HepG2 (cell line): ENCODE measurements around the gene KIF5B. TPM values are rescaled to one million over a fixed set of nuclear protein-coding genes. Genes with fewer than 3 reads are reported as not detected.

ENCODE experiments used
- BHLHE40 ChIP-seq: IDR thresholded peaks from 2 replicates; pipeline ENCODE4 v1.6.1; 2011; ENCODE audit warnings: low read length, improper control_type of control experiment
- CHD2 ChIP-seq: IDR thresholded peaks from 2 replicates; pipeline ENCODE4 v1.6.1; 2011; ENCODE audit warnings: low read depth, low read length, improper control_type of control experiment
- JDP2 ChIP-seq: sonication (generic); formaldehyde crosslinking; IDR thresholded peaks from 2 replicates; pipeline ENCODE4 v1.8.1; 2022; ENCODE audit warnings: missing genetic modification reagents, borderline replicate concordance
- KLF16 ChIP-seq, 2 experiments: sonication (generic) in 1 of 2; formaldehyde crosslinking in 1 of 2; IDR thresholded peaks; 2 replicates each; pipeline versions ENCODE4 v1.6.1 to v1.8.0; 2016 to 2023; ENCODE audit warnings: missing genetic modification reagents in 2 of 2, missing compliant biosample characterization in 1 of 2
- KLF6 ChIP-seq: IDR thresholded peaks from 2 replicates; pipeline ENCODE4 v1.8.0; 2016; ENCODE audit warnings: missing biosample characterization, missing genetic modification reagents
- RORA ChIP-seq: sonication (generic); formaldehyde crosslinking; IDR thresholded peaks from 2 replicates; pipeline ENCODE4 v1.5.0; 2020; ENCODE audit warnings: mild to moderate bottlenecking, missing genetic modification reagents, moderate library complexity
- SCMH1 ChIP-seq: sonication (generic); formaldehyde crosslinking; IDR thresholded peaks from 2 replicates; pipeline ENCODE4 v1.9.0; 2021; ENCODE audit warnings: missing genetic modification reagents, mild to moderate bottlenecking, borderline replicate concordance
- YY1 ChIP-seq: IDR thresholded peaks from 2 replicates; pipeline ENCODE4 v1.6.1; 2011; ENCODE audit warnings: low read length, low read depth, moderate library complexity, mild to moderate bottlenecking; ENCODE audit not compliant: insufficient read depth, insufficient replicate concordance
- ZKSCAN5 ChIP-seq: sonication (generic); formaldehyde crosslinking; IDR thresholded peaks from 2 replicates; pipeline ENCODE4 v1.5.1; 2020; ENCODE audit warnings: mild to moderate bottlenecking, missing genetic modification reagents
- ZMYM4 ChIP-seq: sonication (generic); formaldehyde crosslinking; IDR thresholded peaks from 2 replicates; pipeline ENCODE4 v1.8.1; 2023; ENCODE audit warnings: mild to moderate bottlenecking, missing genetic modification reagents
- ZNF44 ChIP-seq: sonication (generic); formaldehyde crosslinking; IDR thresholded peaks from 2 replicates; pipeline ENCODE4 v1.5.1; 2020; ENCODE audit warnings: mild to moderate bottlenecking, missing genetic modification reagents
- ZNF547 ChIP-seq: sonication (generic); formaldehyde crosslinking; IDR thresholded peaks from 2 replicates; pipeline ENCODE4 v1.5.1; 2020; ENCODE audit warnings: mild to moderate bottlenecking, missing genetic modification reagents
- polyA plus RNA-seq, 8 experiments: library from polyadenylated mRNA; depleted of rRNA in 3 of 8; stranded (reverse) in 7 of 8; unstranded in 1 of 8; fragments of >200 nt; fragmentation: Illumina TruSeq in 4 of 8; extraction: Trizol in 4 of 8; gene quantifications; 2 replicates each; pipeline versions ENCODE4 v1.2.1 to v1.2.3, GENCODE V29; 2011 to 2016; ENCODE audit warnings: low read depth in 4 of 8, missing spikeins in 1 of 8, mixed read lengths in 1 of 8; ENCODE audit not compliant: insufficient read depth in 1 of 8
- total RNA-seq, 5 experiments: library from RNA; depleted of rRNA; stranded (reverse); fragments of >200 nt; fragmentation: Illumina TruSeq; extraction: Trizol; gene quantifications; 2 replicates each; pipeline ENCODE4 v1.2.3, GENCODE V29; 2016; ENCODE audit warnings: low read depth in 1 of 5
- TF ChIP-seq, protein P1 (sequence below): sonication (generic); formaldehyde crosslinking; IDR thresholded peaks from 2 replicates; pipeline ENCODE4 v1.8.1; 2023; ENCODE audit warnings: mild to moderate bottlenecking, moderate library complexity, missing genetic modification reagents
- TF ChIP-seq, protein P2 (sequence below): sonication (generic); formaldehyde crosslinking; IDR thresholded peaks from 2 replicates; pipeline ENCODE4 v1.9.0; 2021; ENCODE audit warnings: missing genetic modification reagents, mild to moderate bottlenecking, borderline replicate concordance
- TF ChIP-seq, protein P3 (sequence below): sonication (generic); formaldehyde crosslinking; IDR thresholded peaks from 2 replicates; pipeline ENCODE4 v1.5.0; 2020; ENCODE audit warnings: mild to moderate bottlenecking, missing genetic modification reagents, borderline replicate concordance
- TF ChIP-seq, protein P4 (sequence below): sonication (generic); formaldehyde crosslinking; conservative IDR thresholded peaks from 2 replicates; pipeline ENCODE4 v1.5.0; 2020; ENCODE audit warnings: missing genetic modification reagents
- TF ChIP-seq, protein P5 (sequence below): sonication (generic); formaldehyde crosslinking; IDR thresholded peaks from 2 replicates; pipeline ENCODE4 v1.8.0; 2022; ENCODE audit warnings: mild to moderate bottlenecking, missing genetic modification reagents, moderate library complexity

Gene KIF5B
- total and polyA plus RNA-seq, 2 of the 13 experiments (the other 11 are each of a cell fraction or from before 2014, with no cell fraction given), result 34.3 to 133 TPM

DNA sequence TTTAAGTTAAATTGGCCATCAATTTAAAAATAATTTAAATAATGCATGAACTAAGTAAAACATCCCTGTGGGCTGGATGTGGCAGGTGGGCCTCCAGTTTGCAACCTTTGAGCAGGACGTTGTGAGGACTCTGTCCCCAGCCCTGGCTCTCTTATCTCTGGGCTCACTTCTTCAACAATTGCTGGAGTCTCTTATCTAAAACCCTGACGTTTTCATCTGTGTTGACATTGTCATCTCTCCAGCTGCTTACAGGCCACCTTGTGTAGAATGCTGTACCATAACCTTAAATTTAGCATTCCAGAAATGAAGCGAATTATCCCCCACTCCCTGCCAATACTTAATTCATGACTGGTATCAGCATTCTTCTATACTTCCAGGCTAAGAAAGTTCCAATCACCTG lies 3.2 kb upstream of the KIF5B start (continued):
- TF ChIP-seq, protein P1, sequence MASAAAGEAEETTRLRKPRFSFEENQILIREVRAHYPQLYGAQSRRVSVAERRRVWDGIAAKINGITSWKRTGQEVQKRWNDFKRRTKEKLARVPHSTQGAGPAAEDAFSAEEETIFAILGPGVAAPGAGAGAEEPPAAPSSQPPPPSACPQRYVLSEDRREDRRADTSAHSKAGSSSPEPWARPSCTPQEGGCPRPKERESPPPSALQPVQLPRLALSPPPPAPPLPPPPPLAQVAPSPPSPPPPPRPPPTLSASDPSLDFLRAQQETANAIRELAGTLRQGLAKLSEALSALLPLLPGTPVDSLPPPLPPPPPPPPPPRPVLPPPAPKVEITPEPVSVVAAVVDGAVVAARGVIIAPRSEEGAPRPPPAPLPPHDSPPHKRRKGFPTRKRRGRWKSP (CRISPR knock-in tag), result no peak
- TF ChIP-seq JDP2 (CRISPR knock-in tag) (no peak), BHLHE40 (no peak), RORA (no peak), ZMYM4 (CRISPR knock-in tag) (peak; percentile 68), CHD2 (no peak), KLF16 (CRISPR knock-in tag; IDR thresholded peaks at IDR 0.05) (no peak), YY1 (no peak), ZNF44 (no peak), ZNF547 (no peak), KLF6 (CRISPR knock-in tag) (no peak), SCMH1 (CRISPR knock-in tag) (no peak), ZKSCAN5 (no peak; the same call in 1 of the 2 replicates)
- TF ChIP-seq, protein P2, sequence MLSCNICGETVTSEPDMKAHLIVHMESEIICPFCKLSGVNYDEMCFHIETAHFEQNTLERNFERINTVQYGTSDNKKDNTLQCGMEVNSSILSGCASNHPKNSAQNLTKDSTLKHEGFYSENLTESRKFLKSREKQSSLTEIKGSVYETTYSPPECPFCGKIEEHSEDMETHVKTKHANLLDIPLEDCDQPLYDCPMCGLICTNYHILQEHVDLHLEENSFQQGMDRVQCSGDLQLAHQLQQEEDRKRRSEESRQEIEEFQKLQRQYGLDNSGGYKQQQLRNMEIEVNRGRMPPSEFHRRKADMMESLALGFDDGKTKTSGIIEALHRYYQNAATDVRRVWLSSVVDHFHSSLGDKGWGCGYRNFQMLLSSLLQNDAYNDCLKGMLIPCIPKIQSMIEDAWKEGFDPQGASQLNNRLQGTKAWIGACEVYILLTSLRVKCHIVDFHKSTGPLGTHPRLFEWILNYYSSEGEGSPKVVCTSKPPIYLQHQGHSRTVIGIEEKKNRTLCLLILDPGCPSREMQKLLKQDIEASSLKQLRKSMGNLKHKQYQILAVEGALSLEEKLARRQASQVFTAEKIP, result no peak
- TF ChIP-seq, protein P3, sequence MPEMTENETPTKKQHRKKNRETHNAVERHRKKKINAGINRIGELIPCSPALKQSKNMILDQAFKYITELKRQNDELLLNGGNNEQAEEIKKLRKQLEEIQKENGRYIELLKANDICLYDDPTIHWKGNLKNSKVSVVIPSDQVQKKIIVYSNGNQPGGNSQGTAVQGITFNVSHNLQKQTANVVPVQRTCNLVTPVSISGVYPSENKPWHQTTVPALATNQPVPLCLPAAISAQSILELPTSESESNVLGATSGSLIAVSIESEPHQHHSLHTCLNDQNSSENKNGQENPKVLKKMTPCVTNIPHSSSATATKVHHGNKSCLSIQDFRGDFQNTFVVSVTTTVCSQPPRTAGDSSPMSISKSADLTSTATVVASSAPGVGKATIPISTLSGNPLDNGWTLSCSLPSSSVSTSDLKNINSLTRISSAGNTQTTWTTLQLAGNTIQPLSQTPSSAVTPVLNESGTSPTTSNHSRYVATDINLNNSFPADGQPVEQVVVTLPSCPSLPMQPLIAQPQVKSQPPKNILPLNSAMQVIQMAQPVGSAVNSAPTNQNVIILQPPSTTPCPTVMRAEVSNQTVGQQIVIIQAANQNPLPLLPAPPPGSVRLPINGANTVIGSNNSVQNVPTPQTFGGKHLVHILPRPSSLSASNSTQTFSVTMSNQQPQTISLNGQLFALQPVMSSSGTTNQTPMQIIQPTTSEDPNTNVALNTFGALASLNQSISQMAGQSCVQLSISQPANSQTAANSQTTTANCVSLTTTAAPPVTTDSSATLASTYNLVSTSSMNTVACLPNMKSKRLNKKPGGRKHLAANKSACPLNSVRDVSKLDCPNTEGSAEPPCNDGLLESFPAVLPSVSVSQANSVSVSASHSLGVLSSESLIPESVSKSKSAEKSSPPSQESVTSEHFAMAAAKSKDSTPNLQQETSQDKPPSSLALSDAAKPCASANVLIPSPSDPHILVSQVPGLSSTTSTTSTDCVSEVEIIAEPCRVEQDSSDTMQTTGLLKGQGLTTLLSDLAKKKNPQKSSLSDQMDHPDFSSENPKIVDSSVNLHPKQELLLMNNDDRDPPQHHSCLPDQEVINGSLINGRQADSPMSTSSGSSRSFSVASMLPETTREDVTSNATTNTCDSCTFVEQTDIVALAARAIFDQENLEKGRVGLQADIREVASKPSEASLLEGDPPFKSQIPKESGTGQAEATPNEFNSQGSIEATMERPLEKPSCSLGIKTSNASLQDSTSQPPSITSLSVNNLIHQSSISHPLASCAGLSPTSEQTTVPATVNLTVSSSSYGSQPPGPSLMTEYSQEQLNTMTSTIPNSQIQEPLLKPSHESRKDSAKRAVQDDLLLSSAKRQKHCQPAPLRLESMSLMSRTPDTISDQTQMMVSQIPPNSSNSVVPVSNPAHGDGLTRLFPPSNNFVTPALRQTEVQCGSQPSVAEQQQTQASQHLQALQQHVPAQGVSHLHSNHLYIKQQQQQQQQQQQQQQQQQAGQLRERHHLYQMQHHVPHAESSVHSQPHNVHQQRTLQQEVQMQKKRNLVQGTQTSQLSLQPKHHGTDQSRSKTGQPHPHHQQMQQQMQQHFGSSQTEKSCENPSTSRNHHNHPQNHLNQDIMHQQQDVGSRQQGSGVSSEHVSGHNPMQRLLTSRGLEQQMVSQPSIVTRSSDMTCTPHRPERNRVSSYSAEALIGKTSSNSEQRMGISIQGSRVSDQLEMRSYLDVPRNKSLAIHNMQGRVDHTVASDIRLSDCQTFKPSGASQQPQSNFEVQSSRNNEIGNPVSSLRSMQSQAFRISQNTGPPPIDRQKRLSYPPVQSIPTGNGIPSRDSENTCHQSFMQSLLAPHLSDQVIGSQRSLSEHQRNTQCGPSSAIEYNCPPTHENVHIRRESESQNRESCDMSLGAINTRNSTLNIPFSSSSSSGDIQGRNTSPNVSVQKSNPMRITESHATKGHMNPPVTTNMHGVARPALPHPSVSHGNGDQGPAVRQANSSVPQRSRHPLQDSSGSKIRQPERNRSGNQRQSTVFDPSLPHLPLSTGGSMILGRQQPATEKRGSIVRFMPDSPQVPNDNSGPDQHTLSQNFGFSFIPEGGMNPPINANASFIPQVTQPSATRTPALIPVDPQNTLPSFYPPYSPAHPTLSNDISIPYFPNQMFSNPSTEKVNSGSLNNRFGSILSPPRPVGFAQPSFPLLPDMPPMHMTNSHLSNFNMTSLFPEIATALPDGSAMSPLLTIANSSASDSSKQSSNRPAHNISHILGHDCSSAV (CRISPR knock-in tag), result no peak
- TF ChIP-seq, protein P4, sequence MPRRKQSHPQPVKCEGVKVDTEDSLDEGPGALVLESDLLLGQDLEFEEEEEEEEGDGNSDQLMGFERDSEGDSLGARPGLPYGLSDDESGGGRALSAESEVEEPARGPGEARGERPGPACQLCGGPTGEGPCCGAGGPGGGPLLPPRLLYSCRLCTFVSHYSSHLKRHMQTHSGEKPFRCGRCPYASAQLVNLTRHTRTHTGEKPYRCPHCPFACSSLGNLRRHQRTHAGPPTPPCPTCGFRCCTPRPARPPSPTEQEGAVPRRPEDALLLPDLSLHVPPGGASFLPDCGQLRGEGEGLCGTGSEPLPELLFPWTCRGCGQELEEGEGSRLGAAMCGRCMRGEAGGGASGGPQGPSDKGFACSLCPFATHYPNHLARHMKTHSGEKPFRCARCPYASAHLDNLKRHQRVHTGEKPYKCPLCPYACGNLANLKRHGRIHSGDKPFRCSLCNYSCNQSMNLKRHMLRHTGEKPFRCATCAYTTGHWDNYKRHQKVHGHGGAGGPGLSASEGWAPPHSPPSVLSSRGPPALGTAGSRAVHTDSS (CRISPR knock-in tag), result no peak
- TF ChIP-seq, protein P5, sequence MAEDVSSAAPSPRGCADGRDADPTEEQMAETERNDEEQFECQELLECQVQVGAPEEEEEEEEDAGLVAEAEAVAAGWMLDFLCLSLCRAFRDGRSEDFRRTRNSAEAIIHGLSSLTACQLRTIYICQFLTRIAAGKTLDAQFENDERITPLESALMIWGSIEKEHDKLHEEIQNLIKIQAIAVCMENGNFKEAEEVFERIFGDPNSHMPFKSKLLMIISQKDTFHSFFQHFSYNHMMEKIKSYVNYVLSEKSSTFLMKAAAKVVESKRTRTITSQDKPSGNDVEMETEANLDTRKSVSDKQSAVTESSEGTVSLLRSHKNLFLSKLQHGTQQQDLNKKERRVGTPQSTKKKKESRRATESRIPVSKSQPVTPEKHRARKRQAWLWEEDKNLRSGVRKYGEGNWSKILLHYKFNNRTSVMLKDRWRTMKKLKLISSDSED, result no peak
